ENCODE results near the gene TGIF1.

Gene TGIF1

DNA sequence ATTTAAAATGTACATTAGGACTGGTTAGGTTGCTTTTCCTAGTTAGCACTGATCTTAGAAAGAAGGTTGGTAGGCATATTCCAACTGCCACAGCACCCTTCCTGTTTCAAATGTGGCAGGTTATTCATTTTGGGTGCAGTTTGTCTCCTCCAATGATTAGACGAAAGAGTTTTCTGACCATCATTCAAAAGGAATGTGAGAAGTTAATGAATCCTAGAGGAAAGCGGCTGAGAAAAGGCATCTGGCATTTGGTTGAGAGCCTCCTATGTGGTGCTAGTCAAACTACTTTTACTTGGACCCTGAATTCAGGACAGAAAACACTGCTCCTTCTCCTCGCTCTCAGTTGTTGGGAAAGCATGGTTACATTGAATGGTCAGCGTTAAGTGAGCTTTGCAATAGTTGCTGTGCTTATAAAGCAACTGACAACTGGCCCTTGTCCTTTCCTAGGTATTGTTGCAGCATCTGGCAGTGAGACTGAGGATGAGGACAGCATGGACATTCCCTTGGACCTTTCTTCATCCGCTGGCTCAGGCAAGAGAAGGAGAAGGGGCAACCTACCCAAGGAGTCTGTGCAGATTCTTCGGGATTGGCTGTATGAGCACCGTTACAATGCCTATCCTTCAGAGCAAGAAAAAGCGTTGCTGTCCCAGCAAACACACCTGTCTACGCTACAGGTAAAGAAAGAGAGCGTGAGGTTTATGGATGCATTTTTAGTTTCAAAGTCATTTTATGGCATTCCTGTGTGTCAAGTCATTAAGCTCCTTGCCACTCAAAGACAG, 6.1 kb downstream of the TGIF1 start:
- peaks cover 10% of the 10 kb centered on the region for H3K9me3 ChIP-seq (ENCODE audit: low read depth, low read length)
- H3K36me3 ChIP-seq (ENCODE audit: insufficient read depth, low read length): peaks cover 54% of the 10 kb centered on the region
- H3K27ac ChIP-seq: no peak overlapping the region
- no peak overlapping the region for H3K9ac ChIP-seq (ENCODE audit: insufficient read length)
- H3K4me3 ChIP-seq: no peak overlapping the region
- DNase-seq (ENCODE audit: low read depth, low spot score): no peak
- TF ChIP-seq POLR2AphosphoS5 (IDR thresholded peaks at IDR 0.05; ENCODE audit: borderline replicate concordance, low read depth, low read length) (no peak), EZH2 (IDR thresholded peaks at IDR 0.05) (no peak), FOXP2 (optimal IDR thresholded peaks at IDR 0.05; ENCODE audit: control extremely low read depth, extremely low read length, insufficient read depth) (no peak)

DNA sequence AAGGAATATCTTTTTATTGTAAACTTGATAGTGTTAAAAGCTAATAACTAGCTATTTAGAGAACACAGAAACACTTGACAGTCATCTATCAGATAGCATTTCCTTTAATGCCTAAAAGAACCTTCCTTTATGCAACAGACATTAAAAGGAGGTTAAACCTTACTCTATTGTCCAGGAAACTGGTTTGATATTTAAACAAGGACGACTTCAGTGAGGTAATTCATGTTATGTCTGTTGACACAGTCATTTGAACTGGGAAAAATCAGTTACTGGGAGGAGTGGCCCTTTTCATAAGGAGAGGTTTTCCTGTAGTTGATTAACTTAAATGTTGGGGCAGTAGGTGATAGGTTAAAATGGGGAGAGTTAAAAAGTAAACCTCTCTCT, 6.7 kb downstream of the TGIF1 start:
- TF ChIP-seq EZH2 (IDR thresholded peaks at IDR 0.05) (no peak), FOXP2 (optimal IDR thresholded peaks at IDR 0.05; ENCODE audit: control extremely low read depth, extremely low read length, insufficient read depth) (no peak), POLR2AphosphoS5 (IDR thresholded peaks at IDR 0.05; ENCODE audit: borderline replicate concordance, low read depth, low read length) (no peak)
- Histone ChIP-seq H3K36me3 (ENCODE audit: insufficient read depth, low read length) (peaks cover 60% of the 10 kb centered on the region), H3K9me3 (ENCODE audit: low read depth, low read length) (peaks cover 11% of the 10 kb centered on the region), H3K9ac (ENCODE audit: insufficient read length) (no peak overlapping the region), H3K4me3 (no peak overlapping the region), H3K27ac (0 out of 2 replicates have a peak overlapping the region, but pooled peaks have one; percentile 5)
- no peak for DNase-seq (ENCODE audit: low read depth, low spot score)

DNA sequence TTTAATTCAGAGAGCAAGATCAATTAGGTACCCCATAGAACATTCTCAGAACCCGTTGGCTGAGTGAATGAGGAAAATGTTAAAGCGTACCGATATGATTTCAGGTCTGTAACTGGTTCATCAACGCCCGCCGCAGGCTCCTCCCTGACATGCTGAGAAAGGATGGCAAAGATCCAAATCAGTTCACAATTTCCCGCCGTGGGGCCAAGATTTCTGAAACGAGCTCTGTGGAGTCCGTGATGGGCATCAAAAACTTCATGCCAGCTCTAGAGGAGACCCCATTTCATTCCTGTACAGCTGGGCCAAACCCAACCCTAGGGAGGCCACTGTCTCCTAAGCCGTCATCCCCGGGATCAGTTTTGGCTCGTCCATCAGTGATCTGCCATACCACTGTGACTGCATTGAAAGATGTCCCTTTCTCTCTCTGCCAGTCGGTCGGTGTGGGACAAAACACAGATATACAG, 7.3 kb downstream of the TGIF1 start:
- H3K36me3 ChIP-seq (ENCODE audit: insufficient read depth, low read length): peaks cover 66% of the 10 kb centered on the region

DNA sequence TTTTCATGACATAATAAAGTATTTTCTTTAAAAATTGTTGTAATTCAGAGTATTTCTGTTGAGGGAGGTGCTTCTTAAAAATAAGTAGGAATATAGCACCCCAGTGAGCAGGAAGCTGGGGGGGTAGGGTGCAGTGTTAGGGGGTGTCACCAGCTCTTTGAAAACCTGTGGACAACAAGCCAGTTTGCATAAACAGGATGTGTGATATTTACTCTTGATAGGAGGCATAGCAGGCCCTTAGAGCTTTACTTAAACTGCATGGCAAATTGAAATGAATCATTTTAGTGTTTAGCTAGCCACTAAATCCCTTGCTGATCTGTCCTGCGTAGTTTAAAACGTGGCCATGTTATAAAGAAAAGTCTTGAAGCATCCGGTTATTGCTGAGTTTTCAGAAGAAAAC, 8.4 kb downstream of the TGIF1 start:
- DNase-seq (ENCODE audit: low read depth, low spot score): no peak
- peaks cover 11% of the 10 kb centered on the region for H3K9me3 ChIP-seq (ENCODE audit: low read depth, low read length)
- H3K9ac ChIP-seq (ENCODE audit: insufficient read length): no peak overlapping the region
- TF ChIP-seq FOXP2 (optimal IDR thresholded peaks at IDR 0.05; ENCODE audit: control extremely low read depth, extremely low read length, insufficient read depth) (no peak), POLR2AphosphoS5 (IDR thresholded peaks at IDR 0.05; ENCODE audit: borderline replicate concordance, low read depth, low read length) (no peak), EZH2 (IDR thresholded peaks at IDR 0.05) (no peak)
- H3K4me3 ChIP-seq: no peak overlapping the region
- H3K36me3 ChIP-seq (ENCODE audit: insufficient read depth, low read length): peaks cover 68% of the 10 kb centered on the region
- H3K27ac ChIP-seq: no peak overlapping the region

More for the DNA sequence above, 7.3 kb downstream of the TGIF1 start:
- Histone ChIP-seq H3K4me3 (no peak overlapping the region), H3K9me3 (ENCODE audit: low read depth, low read length) (peaks cover 11% of the 10 kb centered on the region), H3K9ac (ENCODE audit: insufficient read length) (no peak overlapping the region), H3K27ac (no peak overlapping the region)
- TF ChIP-seq EZH2 (IDR thresholded peaks at IDR 0.05) (no peak), FOXP2 (optimal IDR thresholded peaks at IDR 0.05; ENCODE audit: control extremely low read depth, extremely low read length, insufficient read depth) (no peak), POLR2AphosphoS5 (IDR thresholded peaks at IDR 0.05; ENCODE audit: borderline replicate concordance, low read depth, low read length) (no peak)
- no peak for DNase-seq (ENCODE audit: low read depth, low spot score)

DNA sequence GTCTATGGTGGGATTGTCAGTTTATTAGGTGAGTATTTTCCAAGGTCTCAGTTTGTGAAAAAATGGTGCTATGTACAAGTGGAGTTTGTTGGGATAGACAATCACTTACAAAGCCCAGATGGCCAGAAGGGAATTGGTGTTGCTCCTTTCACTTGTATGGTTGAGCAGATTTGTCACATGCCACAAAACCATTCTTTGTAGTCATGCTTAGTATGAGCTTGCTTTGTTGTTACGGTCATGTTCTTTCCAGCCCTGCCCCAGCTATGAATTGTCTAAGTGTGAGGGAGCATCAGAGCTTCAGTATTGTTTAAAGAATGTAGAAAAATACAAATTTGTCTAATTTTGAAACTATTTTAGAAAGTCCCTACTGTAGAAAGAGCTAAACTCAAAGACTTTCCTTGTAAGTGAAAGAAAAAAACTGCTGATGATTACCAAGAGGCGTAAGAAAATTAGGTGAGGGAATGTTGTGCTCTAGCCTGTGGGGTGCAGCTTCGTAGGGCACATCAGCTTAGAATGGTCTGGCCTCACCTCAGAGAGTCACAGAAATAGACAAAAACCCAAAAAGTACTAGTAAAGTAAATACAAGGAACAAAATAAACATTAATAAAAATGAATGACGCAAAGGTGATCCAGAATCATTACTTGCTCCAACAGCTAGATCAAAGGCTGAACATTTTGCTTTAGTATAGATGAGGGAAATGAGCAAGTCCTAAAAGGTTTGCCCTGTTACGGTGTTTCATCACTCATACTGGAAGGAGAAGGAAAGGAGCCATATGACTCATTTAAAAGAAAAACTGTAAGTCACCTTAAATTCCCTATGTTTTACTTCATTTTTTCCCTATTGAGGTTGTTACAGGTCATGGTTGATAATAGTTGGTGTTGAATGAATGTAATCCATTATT, 9.2 kb downstream of the TGIF1 start:
- Histone ChIP-seq H3K27ac (no peak overlapping the region), H3K9me3 (ENCODE audit: low read depth, low read length) (peaks cover 11% of the 10 kb centered on the region), H3K4me3 (no peak overlapping the region), H3K36me3 (ENCODE audit: insufficient read depth, low read length) (peaks cover 68% of the 10 kb centered on the region), H3K9ac (ENCODE audit: insufficient read length) (no peak overlapping the region)
- no peak for DNase-seq (ENCODE audit: low read depth, low spot score)
- TF ChIP-seq POLR2AphosphoS5 (IDR thresholded peaks at IDR 0.05; ENCODE audit: borderline replicate concordance, low read depth, low read length): no peak
- TF ChIP-seq FOXP2 (optimal IDR thresholded peaks at IDR 0.05; ENCODE audit: control extremely low read depth, extremely low read length, insufficient read depth): no peak

DNA sequence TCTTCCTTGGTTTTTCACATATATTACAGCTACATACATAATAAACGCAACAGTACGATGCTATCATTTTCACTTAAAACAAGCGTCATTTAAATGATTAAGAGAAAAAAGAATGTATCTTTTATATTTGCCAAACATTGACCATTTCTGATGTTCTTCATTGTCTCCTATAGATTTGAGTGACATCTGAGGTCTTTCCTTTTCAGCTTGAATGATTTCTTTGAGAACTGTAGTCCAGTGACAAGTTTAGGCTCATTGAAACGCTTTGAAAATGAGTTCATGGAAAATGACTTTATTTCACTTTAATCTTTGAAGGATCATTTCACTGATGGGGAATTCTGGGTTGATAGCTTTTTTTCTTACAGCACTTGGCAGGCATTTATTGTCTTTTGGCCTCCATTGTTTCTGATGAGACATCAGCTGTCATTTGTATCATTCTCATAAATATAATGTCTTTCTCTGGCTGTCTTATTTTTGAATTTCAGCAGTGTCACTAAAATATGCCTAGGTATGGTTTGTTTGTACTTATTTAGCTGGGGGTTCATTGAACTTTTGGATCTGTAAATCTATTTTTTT, 10.9 kb downstream of the TGIF1 start:
- Histone ChIP-seq H3K36me3 (ENCODE audit: insufficient read depth, low read length) (peaks cover 63% of the 10 kb centered on the region), H3K4me3 (no peak overlapping the region), H3K9me3 (ENCODE audit: low read depth, low read length) (peaks cover 11% of the 10 kb centered on the region), H3K9ac (ENCODE audit: insufficient read length) (no peak overlapping the region), H3K27ac (no peak overlapping the region)
- DNase-seq (ENCODE audit: low read depth, low spot score): no peak
- TF ChIP-seq FOXP2 (optimal IDR thresholded peaks at IDR 0.05; ENCODE audit: control extremely low read depth, extremely low read length, insufficient read depth) (no peak), POLR2AphosphoS5 (IDR thresholded peaks at IDR 0.05; ENCODE audit: borderline replicate concordance, low read depth, low read length) (no peak), EZH2 (IDR thresholded peaks at IDR 0.05) (no peak)

DNA sequence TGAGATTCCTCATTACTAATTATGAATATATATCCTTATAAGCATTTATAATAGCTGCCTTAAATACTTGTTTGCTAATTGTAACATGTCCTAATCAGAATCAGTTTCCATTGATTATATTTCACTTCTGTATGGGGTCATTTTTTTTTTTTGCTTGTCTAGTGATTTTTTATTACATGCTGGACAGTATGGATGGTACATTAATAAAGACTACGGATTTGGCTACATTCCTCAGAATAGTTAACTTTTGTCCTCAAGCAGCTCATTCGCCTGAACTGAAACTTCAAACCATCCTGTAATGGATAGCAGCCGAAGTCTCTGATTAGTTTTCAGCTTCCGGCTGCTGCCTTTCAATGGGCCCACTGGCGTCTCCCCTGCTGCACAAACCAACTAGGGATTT, 11.7 kb downstream of the TGIF1 start:
- H3K9ac ChIP-seq (ENCODE audit: insufficient read length): no peak overlapping the region
- peaks cover 55% of the 10 kb centered on the region for H3K36me3 ChIP-seq (ENCODE audit: insufficient read depth, low read length)
- H3K4me3 ChIP-seq: no peak overlapping the region
- peak overlapping the region; percentile 86 for H3K27ac ChIP-seq
- no peak for DNase-seq (ENCODE audit: low read depth, low spot score)
- TF ChIP-seq FOXP2 (optimal IDR thresholded peaks at IDR 0.05; ENCODE audit: control extremely low read depth, extremely low read length, insufficient read depth): no peak
- TF ChIP-seq EZH2 (IDR thresholded peaks at IDR 0.05): no peak
- TF ChIP-seq POLR2AphosphoS5 (IDR thresholded peaks at IDR 0.05; ENCODE audit: borderline replicate concordance, low read depth, low read length): no peak
- H3K9me3 ChIP-seq (ENCODE audit: low read depth, low read length): peaks cover 11% of the 10 kb centered on the region

DNA sequence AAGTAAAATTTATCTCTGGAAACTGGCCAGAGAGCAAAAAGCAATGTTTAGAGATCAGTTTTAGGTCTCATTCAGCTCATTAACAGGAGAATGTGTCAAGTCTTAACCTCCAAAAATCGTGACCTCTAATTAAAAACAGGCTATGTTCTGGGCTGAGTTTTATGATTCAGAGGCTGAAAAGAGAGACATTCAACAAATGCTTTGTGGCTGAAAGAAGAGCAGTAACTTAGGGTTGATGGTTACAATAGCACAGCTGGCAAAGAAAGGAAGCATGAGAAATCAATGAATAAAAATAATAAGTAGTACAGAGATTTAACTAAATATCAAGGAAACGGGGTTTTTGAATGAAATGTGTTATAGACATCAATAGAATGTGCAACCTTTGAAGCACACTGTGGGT, 13.1 kb downstream of the TGIF1 start:
- TF ChIP-seq EZH2 (IDR thresholded peaks at IDR 0.05) (no peak), FOXP2 (optimal IDR thresholded peaks at IDR 0.05; ENCODE audit: control extremely low read depth, extremely low read length, insufficient read depth) (no peak), POLR2AphosphoS5 (IDR thresholded peaks at IDR 0.05; ENCODE audit: borderline replicate concordance, low read depth, low read length) (no peak)
- H3K4me3 ChIP-seq: no peak overlapping the region
- H3K36me3 ChIP-seq (ENCODE audit: insufficient read depth, low read length): peaks cover 42% of the 10 kb centered on the region
- H3K9me3 ChIP-seq (ENCODE audit: low read depth, low read length): peaks cover 11% of the 10 kb centered on the region
- no peak overlapping the region for H3K9ac ChIP-seq (ENCODE audit: insufficient read length)
- H3K27ac ChIP-seq: peak overlapping the region; percentile 86
- no peak for DNase-seq (ENCODE audit: low read depth, low spot score)
